Hematopoietic multipotent progenitor cell treated with erythropoietin and hydrocortisone succinate and interleukin-3 and kit ligand, for 17 days (in vitro differentiated cells): ENCODE data around the gene RPH3AL.

Source experiments
- DNase-seq: peaks from one replicate; pipeline ENCODE4 v3.0.0-alpha.2; 2015; ENCODE audit warnings: low spot score

The RPH3AL gene

DNA sequence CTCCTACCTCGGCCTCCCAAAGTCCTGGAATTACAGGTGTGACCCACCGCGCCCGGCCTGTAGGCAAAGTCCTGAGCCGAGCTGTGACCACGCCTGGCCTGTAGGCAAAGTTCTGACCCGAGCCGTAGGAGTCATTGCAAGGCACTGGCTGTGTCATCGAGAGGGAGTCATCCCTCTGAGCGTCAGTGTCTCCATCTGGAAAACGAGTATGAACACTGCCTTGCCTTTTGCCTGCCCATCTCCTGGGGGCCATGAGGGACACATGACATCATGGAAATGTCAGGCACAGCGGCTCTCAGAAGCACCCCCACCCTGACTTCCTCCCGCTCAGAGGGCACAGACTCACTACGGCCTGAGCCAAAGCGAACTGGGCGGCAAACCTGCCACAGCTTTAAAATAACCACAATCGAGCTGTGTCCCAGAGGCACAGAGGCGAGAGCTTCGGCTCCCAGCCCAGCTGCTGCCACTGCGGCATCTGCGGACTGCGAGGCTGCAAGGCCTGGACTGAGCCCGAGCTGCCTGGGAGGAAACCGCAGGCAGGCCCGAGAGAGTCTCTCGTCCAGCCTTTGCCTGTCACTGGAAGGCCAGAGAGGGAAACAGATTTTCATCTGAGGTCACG, 50.8 kb downstream of the RPH3AL start:
- DNase-seq, result no peak

GRCh38 chr17:300881-301280, 51.7 kb downstream of the RPH3AL start:
- no peak for DNase-seq

GRCh38 chr17:299546-299945, 53.1 kb downstream of the RPH3AL start:
- DNase-seq, result no peak

DNA sequence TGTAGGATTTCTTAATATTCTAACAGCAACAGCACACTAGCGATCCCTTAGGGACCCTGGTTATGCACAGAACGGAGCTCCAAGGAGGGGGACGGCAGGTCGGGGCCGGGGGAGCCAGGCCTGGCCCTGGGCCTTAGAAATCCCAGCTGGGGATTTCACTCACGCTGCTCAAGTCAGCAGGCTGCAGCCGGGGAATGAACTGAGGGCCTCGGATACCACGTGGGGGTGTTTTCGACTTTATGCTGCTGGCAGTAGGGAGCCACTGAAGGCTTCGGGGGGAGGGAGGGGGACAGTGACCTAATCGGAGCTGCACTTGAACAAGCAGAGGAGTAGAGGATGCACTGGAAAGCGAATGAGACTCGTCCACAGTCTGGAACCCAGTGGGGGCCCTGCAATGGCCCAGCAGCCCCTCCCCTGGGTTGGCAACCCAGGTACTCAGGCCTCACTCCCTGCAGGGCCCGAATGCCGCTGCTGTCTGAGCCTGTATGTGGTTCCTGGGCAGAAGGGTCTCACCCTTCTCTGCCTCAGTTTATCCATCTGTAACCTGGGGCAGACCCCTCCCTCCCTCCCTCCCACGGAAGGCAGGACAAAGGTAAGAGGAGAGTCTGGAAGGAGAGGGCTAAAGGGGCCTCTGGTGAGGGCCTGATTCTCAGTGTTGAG, 53.7 kb downstream of the RPH3AL start:
- DNase-seq, result no peak

DNA sequence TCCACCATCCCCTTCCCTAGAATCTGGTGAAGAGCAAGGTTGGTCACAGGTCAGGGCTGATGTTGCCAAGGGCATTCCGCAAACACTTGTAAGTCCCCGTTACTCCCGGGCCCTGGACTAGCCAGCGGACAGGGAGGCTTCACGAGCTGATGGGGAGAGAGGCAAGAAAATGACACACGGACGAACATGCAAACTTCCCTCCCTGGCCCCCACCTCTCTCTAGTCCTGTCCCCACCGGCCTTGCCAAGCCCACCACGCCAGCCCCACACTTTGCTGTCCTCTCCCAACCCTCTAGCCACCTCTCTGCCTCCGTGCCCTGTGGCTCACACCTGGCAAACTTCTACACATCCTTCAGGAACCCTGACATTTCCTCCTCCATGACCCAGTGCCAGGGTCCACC, 54.8 kb downstream of the RPH3AL start:
- no peak for DNase-seq

GRCh38 chr17:296906-297690, 55.5 kb downstream of the RPH3AL start:
- no peak for DNase-seq

DNA sequence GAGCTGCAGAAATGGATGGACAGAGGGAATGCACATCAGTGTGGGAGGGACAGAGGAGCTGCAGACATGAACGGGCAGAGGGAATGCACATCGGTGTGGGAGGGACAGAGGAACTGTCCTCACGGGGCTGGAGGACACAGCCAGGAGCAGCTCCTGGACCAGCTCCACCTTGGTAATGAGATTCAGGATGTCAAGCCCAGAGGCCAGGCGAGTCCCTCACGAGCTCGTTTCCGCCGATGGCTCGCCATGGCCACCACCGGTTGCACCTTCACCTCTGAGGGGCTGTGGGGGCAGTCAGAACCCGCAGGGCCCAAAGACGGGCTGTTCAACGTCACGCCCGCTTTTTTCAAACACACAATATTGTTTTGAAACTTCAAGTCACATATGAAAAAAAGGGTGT, 56.2 kb downstream of the RPH3AL start:
- DNase-seq, result no peak

GRCh38 chr17:292531-293382, 59.9 kb downstream of the RPH3AL start:
- DNase-seq, result no peak

DNA sequence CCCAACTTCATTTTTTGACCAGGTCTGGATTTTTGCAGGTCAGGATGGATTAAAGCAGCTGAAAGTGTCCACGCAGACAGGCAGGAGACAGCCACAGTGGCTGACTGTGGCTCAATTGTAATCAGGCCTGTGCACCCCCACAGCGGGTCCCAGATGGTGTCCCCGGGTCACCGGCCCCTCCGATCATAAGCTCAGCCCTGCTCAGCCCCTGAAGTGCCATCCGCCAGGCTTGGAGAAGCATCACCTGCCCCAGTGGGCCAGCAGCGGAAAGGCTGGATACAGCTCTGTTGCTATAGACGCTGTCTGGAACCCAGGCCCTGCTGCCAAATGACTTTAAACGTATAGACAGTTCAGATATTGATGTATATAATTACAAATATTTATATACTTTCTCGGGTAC, 60.6 kb downstream of the RPH3AL start:
- DNase-seq, result no peak

DNA sequence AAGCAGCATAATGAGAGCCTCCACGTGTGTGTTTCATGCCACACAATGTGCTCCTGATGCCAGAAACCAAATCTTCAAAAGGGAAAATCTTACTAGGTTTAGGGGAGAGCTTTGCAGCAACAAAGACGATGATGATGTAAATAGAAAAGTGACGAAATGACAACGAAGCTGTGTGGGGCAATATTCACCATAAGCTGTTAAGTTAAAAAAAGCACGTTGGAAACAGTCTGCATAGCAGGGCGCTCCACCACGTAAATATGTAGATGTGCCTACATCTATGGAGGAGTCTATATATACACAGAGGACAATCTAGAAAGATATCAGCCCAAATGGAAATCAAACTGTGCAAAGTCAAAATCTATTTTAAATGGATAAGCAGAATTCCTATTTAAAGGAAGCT, 61.0 kb downstream of the RPH3AL start:
- no peak for DNase-seq

DNA sequence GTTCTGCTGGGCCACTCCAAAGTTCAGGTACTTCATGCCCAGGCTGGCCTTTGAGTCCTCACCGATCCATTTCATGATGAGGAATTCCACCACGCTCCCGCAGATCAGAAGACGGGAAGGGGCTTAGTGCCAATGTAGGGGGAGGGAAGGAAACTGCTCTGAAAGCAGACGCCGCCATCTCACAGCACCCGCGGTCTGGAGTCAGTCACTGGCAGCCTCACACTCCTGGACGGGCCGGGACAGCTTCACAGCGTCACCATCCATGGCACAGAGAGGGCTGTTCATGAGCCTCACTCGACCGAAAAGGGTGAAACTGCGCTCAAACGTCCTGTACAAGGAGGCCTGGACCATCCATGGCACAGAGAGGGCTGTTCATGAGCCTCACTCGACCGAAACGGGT, 62.0 kb downstream of the RPH3AL start:
- DNase-seq, result no peak

GRCh38 chr17:290121-290521, 62.5 kb downstream of the RPH3AL start:
- no peak for DNase-seq

DNA sequence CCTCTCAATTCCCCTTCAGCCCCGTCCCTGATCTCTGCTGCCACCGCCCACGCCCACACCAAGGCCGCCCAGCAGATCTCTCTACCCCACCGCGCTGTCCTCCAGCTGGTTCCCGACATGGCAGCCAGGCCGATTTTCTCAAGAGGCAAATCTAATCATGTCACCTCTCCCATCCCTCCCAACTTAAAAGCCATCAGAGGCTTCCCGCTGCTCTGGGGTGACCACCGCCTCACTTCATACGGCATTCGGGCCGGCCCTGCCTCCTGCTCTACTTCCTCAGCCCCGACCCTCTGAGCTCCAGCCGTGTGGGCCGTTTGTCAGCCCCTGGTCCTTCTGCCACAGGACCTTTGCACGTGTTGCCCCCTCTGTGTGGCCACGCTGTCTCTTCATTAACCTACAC, 63.2 kb downstream of the RPH3AL start:
- DNase-seq, result no peak

DNA sequence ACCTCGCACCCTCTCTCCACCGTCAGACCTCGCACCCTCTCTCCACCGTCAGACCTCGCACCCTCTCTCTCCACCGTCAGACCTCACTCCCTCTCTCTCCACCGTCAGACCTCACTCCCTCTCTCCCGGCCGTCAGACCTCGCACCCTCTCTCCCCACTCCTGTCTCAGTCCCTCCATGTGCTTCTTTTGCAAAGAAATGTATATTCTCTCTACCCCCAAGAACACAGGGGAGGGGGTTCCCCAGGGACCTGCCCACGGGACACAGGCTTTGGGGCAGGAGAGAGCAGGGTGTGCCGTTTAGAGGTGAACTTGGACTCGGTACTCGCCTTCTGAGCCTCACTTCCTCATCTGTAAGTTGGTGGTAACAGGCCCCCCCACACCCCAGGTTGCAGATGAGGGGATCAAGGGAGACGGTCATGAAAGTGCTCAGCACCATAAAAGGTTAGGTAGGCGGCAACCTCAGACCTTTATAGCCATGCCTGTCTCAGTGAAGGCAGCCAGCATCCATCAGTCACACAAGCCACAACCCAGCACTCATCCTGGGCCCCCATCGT, 63.7 kb downstream of the RPH3AL start:
- no peak for DNase-seq

DNA sequence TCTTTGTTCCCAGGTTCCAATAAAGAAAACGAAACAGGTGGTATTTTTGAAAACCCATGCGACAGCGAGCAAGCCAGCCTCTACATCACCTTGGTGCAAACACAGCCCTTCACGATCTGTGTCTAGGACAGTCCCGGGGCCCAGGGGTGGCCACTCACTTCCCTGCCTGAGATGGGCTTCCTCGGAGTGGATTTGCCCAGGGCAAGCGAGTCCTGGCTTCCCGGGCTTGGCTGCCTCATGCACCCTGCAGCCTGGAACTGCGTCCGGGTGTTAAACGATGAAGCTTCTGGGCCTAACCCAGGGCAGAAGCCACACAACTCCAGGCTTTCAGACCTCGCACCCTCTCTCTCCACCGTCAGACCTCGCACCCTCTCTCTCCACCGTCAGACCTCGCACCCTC, 66.0 kb downstream of the RPH3AL start:
- no peak for DNase-seq

GRCh38 chr17:285751-286422, 66.7 kb downstream of the RPH3AL start:
- no peak for DNase-seq

DNA sequence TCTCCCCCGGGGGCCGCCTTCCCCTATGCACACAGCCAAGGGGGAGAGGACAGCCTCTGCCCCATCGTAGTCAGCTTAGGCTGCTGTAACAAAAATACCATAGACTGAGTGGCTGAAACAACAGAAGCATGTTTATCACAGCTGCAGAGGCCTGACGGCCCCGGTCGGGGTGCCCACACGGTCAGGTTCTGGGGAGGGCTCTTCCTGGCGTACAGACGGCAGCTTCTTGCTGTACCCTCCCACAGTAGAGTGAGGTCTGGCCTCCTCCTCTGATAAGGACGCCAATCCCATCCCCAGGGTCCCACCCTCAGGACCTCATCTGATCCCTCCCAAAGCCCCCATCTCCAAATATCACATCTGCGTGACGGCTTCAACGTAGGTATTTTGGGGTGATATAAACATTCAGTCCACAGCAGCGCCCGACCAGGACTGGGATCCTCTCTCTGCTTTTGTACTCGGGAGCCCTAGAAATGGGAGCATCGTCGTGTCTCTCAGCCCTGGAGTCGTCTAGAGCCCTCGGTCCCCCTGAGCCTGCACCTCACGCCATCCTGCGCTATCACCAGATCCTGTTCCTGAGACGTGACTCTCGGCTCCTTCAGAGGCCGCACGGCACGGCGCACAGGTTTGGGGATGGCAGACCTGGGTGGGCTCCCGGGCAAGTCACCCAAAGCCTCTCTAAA, 67.8 kb downstream of the RPH3AL start:
- no peak for DNase-seq

- no peak for DNase-seq
Observed at GRCh38 chr17:283911-284675, 68.5 kb downstream of the RPH3AL start.

- DNase-seq, result no peak
Observed at GRCh38 chr17:282912-283882, 69.4 kb downstream of the RPH3AL start.
